OCI-LY7 (cell line): ENCODE data around the gene ZBTB34. TPM values are rescaled to one million over a fixed set of nuclear protein-coding genes. Genes with fewer than 3 reads are reported as not detected.
A peak's percentile ranks its signal among the peaks of the same experiment; 100 is the strongest.

ENCODE experiments used
- BruUV-seq: library from RNA; stranded (reverse); fragments of 400-500 nt; replicated peaks from 2 replicates; lab custom pipeline; 2021; lab: Mats Ljungman, UMichigan
- CTCF ChIA-PET: fragments of 300-600 bp; sonication (Branson Sonifier 250); formaldehyde crosslinking; loops from one replicate; lab custom pipeline; 2022; ENCODE audit warnings: antibody characterized with exemption; ENCODE audit not compliant: unreplicated experiment; lab: Charles Lee
- POLR2A ChIA-PET: fragments of 300-600 bp; sonication (Branson Sonifier 250); formaldehyde crosslinking; loops from one replicate; lab custom pipeline; 2022; ENCODE audit warnings: antibody characterized with exemption; lab: Charles Lee
- DNase-seq: peaks from one replicate; pipeline ENCODE4 v3.0.0-alpha.2; 2015; ENCODE audit warnings: low spot score
- H2AFZ ChIP-seq: fragments of 200-600 bp; sonication (generic), shearing (Covaris generic); 2 replicates; pipeline ENCODE4 v1.6.1; 2014; ENCODE audit warnings: mild to moderate bottlenecking, antibody characterized with exemption, low read length, moderate library complexity
- H3K27ac ChIP-seq: fragments of 200-600 bp; sonication (generic); 2 replicates; pipeline ENCODE4 v1.5.1; 2014; ENCODE audit warnings: mixed run types, low read depth, mild to moderate bottlenecking, moderate library complexity, low read length, inconsistent platforms; ENCODE audit not compliant: poor library complexity, severe bottlenecking
- H3K36me3 ChIP-seq: fragments of 200-600 bp; sonication (generic); 2 replicates; pipeline ENCODE4 v1.6.1; 2014; ENCODE audit warnings: mild to moderate bottlenecking, antibody characterized with exemption, low read length, moderate library complexity, mixed read lengths; ENCODE audit not compliant: insufficient read depth
- H3K4me1 ChIP-seq: fragments of 200-600 bp; sonication (generic); 2 replicates; pipeline ENCODE4 v1.5.1; 2014; ENCODE audit warnings: mild to moderate bottlenecking, low read length; ENCODE audit not compliant: insufficient read depth, poor library complexity, severe bottlenecking
- H3K4me2 ChIP-seq: fragments of 200-600 bp; sonication (generic); 2 replicates; pipeline ENCODE4 v1.6.1; 2014; ENCODE audit warnings: mild to moderate bottlenecking, low read length
- H3K4me3 ChIP-seq: fragments of 200-600 bp; sonication (generic); 2 replicates; pipeline ENCODE4 v1.5.1; 2014; ENCODE audit warnings: mild to moderate bottlenecking, low read depth, low read length; ENCODE audit not compliant: poor library complexity, severe bottlenecking
- H3K79me2 ChIP-seq: fragments of 200-600 bp; sonication (generic); 2 replicates; pipeline ENCODE4 v1.6.1; 2016; ENCODE audit warnings: low read depth, mild to moderate bottlenecking, low read length, moderate library complexity, mixed read lengths; ENCODE audit not compliant: insufficient read depth
- H3K9me2 ChIP-seq: fragments of 200-600 bp; sonication (generic); 2 replicates; pipeline ENCODE4 v1.6.1; 2016; ENCODE audit warnings: mild to moderate bottlenecking, low read length, mixed read lengths; ENCODE audit not compliant: insufficient read depth
- H3K9me3 ChIP-seq: fragments of 200-600 bp; sonication (generic); 2 replicates; pipeline ENCODE4 v1.6.1; 2014; ENCODE audit warnings: mild to moderate bottlenecking, mixed run types, low read length, mixed read lengths
- H4K20me1 ChIP-seq: fragments of 200-600 bp; sonication (generic); 2 replicates; pipeline ENCODE4 v1.6.1; 2014; ENCODE audit warnings: mild to moderate bottlenecking, antibody characterized with exemption, low read length, moderate library complexity, mixed read lengths; ENCODE audit not compliant: insufficient read depth
- CTCF ChIP-seq: fragments of 200-600 bp; sonication (generic); conservative IDR thresholded peaks from 2 replicates; pipeline ENCODE4 v1.5.1; 2014; ENCODE audit warnings: mild to moderate bottlenecking, antibody characterized with exemption, low read length, moderate library complexity, mixed read lengths
- EZH2phosphoT487 ChIP-seq: fragments of 200-600 bp; sonication (generic); IDR thresholded peaks from 2 replicates; pipeline ENCODE4 v1.6.1; 2018; ENCODE audit warnings: low read depth, borderline replicate concordance, mild to moderate bottlenecking, mixed run types, antibody characterized with exemption, low read length, moderate library complexity, mixed read lengths
- intact Hi-C: fragments of 100-400 bp; cut with micrococcal nuclease; formaldehyde crosslinking; loops from one replicate; pipeline ENCODE4 v1.10.0; 2022; ENCODE audit not compliant: unreplicated experiment
- total RNA-seq, 2 experiments: library from RNA; depleted of rRNA in 1 of 2; stranded (reverse); fragments of >200 nt in 1 of 2; shearing (Covaris generic) in 1 of 2; gene quantifications; 2 replicates each; pipeline ENCODE4 v1.2.3, GENCODE V29; 2014 to 2022

Gene ZBTB34
- total RNA-seq, 2 experiments from 2014 or later, result 6.5 to 11.3 TPM

- POLR2A ChIA-PET, result interaction anchor here (1.2 kb wide), 1 partner anchor 17 kb away, joined by 5 read pairs; no protein-coding TSS in a partner anchor
These were observed 473 bp downstream of the ZBTB34 start for GRCh38 chr9:126860757-126861466.

GRCh38 chr9:126861707-126862103, 1.3 kb downstream of the ZBTB34 start:
- Histone ChIP-seq H3K4me3 (peak overlapping the region; percentile 81), H3K9me3 (no peaks in the 10 kb centered on the region), H3K4me2 (peak overlapping the region; percentile 98), H3K27ac (peak overlapping the region; percentile 54), H3K4me1 (peaks cover 37% of the 10 kb centered on the region), H3K79me2 (peaks cover 26% of the 10 kb centered on the region; the same call in 1 of the 2 replicates), H4K20me1 (peaks cover 14% of the 10 kb centered on the region; the same call in 1 of the 2 replicates), H3K36me3 (peaks cover 26% of the 10 kb centered on the region; the same call in 1 of the 2 replicates), H3K9me2 (no peaks in the 10 kb centered on the region), H2AFZ (peak overlapping the region; percentile 56)
- ChIA-PET POLR2A (interaction anchor here (1.2 kb wide), 1 partner anchor 17 kb away, joined by 5 read pairs; no protein-coding TSS in a partner anchor), CTCF (no interaction called here)
- TF ChIP-seq CTCF (no peak), EZH2phosphoT487 (no peak)
- intact Hi-C loops, result loop anchor here (5.0 kb wide), 2 partner anchors 51 to 54 kb away; partner anchors contain the start of genes RALGPS1 and ZBTB43
- no TSS peak for BruUV-seq
- peak; percentile 62 for DNase-seq

More at GRCh38 chr9:126860757-126861466, 473 bp downstream of the ZBTB34 start:
- DNase-seq, result peak; percentile 28
- Histone ChIP-seq H3K27ac (peak overlapping the region; percentile 54), H3K36me3 (peaks cover 23% of the 10 kb centered on the region; the same call in 1 of the 2 replicates), H3K4me3 (peak overlapping the region; percentile 81), H3K9me3 (no peaks in the 10 kb centered on the region), H2AFZ (peak overlapping the region; percentile 56), H3K79me2 (peaks cover 26% of the 10 kb centered on the region; the same call in 1 of the 2 replicates), H3K9me2 (no peaks in the 10 kb centered on the region), H4K20me1 (peaks cover 14% of the 10 kb centered on the region; the same call in 1 of the 2 replicates), H3K4me1 (peaks cover 37% of the 10 kb centered on the region), H3K4me2 (peak overlapping the region; percentile 98)
- BruUV-seq, result no TSS peak
- TF ChIP-seq CTCF (no peak), EZH2phosphoT487 (no peak)
- CTCF ChIA-PET, result no interaction called here
- intact Hi-C loops, result loop anchor here (5.0 kb wide), 2 partner anchors 51 to 54 kb away; partner anchors contain the start of genes RALGPS1 and ZBTB43
